IMR-90 (cell line): ENCODE measurements around the gene CASK. TPM values are rescaled to one million over a fixed set of nuclear protein-coding genes. Genes with fewer than 3 reads are reported as not detected.

Experiments
- ATAC-seq: fragments of 200-7000 bp; cut with Tn5 transposase; 2 replicates; pipeline ENCODE4 v1.9.1; 2020; ENCODE audit warnings: low read depth, mild to moderate bottlenecking, moderate library complexity
- BruUV-seq: library from RNA; stranded (reverse); fragments of 400-500 nt; replicated peaks from 2 replicates; lab custom pipeline; 2021; lab: Mats Ljungman, UMichigan
- CTCF ChIA-PET: fragments of 300-600 bp; formaldehyde crosslinking; extraction: SDS; loops from one replicate; lab custom pipeline; 2021; ENCODE audit warnings: antibody characterized with exemption; lab: Yijun Ruan, JAX
- POLR2A ChIA-PET: fragments of 300-600 bp; sonication (Branson Sonifier 250); formaldehyde crosslinking; loops from one replicate; lab custom pipeline; 2022; ENCODE audit warnings: antibody characterized with exemption; ENCODE audit not compliant: unreplicated experiment; lab: Charles Lee
- DNase-seq: peaks from one replicate; pipeline ENCODE4 v3.0.0; 2013
- H2AFZ ChIP-seq: replicated peaks from 2 replicates; pipeline ENCODE3; 2013; ENCODE audit warnings: low read length, mild to moderate bottlenecking; ENCODE audit not compliant: poor library complexity
- H2AK5ac ChIP-seq: 2 replicates; pipeline ENCODE4 v1.6.1; 2013; ENCODE audit warnings: low read depth, low read length, inconsistent platforms
- H2AK9ac ChIP-seq: replicated peaks from 2 replicates; pipeline ENCODE3; 2013; ENCODE audit warnings: mild to moderate bottlenecking, low read depth, low read length, moderate library complexity; ENCODE audit not compliant: poor library complexity
- H2BK120ac ChIP-seq: 2 replicates; pipeline ENCODE4 v1.6.1; 2013; ENCODE audit warnings: low read depth, low read length, inconsistent platforms
- H2BK15ac ChIP-seq: 3 replicates; pipeline ENCODE4 v1.6.1; 2013; ENCODE audit warnings: low read depth, low read length, inconsistent platforms
- H2BK20ac ChIP-seq: 2 replicates; pipeline ENCODE4 v1.6.1; 2013; ENCODE audit warnings: low read depth, mild to moderate bottlenecking, inconsistent platforms, low read length, moderate library complexity
- H2BK5ac ChIP-seq: 2 replicates; pipeline ENCODE4 v1.6.1; 2013; ENCODE audit warnings: mild to moderate bottlenecking, low read depth, low read length, inconsistent platforms; ENCODE audit not compliant: poor library complexity, severe bottlenecking
- H3K14ac ChIP-seq: replicated peaks from 2 replicates; pipeline ENCODE4 v1.6.1; 2013; ENCODE audit warnings: low read depth, low read length, inconsistent platforms
- H3K18ac ChIP-seq: 2 replicates; pipeline ENCODE4 v1.6.1; 2013; ENCODE audit warnings: low read depth, low read length, control low read depth
- H3K23ac ChIP-seq: 2 replicates; pipeline ENCODE4 v1.6.1; 2013; ENCODE audit warnings: low read depth, low read length, inconsistent platforms
- H3K27ac ChIP-seq: 2 replicates; pipeline ENCODE4 v1.5.1; 2013; ENCODE audit warnings: mild to moderate bottlenecking, control low read depth, low read length; ENCODE audit not compliant: insufficient read depth
- H3K27me3 ChIP-seq: 2 replicates; pipeline ENCODE4 v1.6.1; 2013; ENCODE audit warnings: low read length; ENCODE audit not compliant: control insufficient read depth, insufficient read depth
- H3K36me3 ChIP-seq: 2 replicates; pipeline ENCODE4 v1.6.1; 2013; ENCODE audit warnings: low read length, mixed read lengths; ENCODE audit not compliant: control insufficient read depth, insufficient read depth
- H3K4ac ChIP-seq: 2 replicates; pipeline ENCODE4 v1.6.1; 2013; ENCODE audit warnings: low read depth, low read length, inconsistent platforms
- H3K4me1 ChIP-seq: 2 replicates; pipeline ENCODE4 v1.6.1; 2013; ENCODE audit warnings: low read length, mixed read lengths; ENCODE audit not compliant: control insufficient read depth, insufficient read depth
- H3K4me2 ChIP-seq: 2 replicates; pipeline ENCODE4 v1.6.1; 2013; ENCODE audit warnings: low read depth, mild to moderate bottlenecking, control low read depth, low read length, moderate library complexity
- H3K4me3 ChIP-seq: 2 replicates; pipeline ENCODE4 v1.5.1; 2013; ENCODE audit warnings: low read depth, mild to moderate bottlenecking, control low read depth, low read length, moderate library complexity; ENCODE audit not compliant: insufficient read depth
- H3K56ac ChIP-seq: 2 replicates; pipeline ENCODE4 v1.6.1; 2013; ENCODE audit warnings: low read length, inconsistent platforms; ENCODE audit not compliant: insufficient read depth; ENCODE audit errors: extremely low read depth
- H3K79me1 ChIP-seq, 2 experiments: 2 replicates each; pipeline ENCODE4 v1.6.1; 2013; ENCODE audit warnings: low read length in 2 of 2, inconsistent platforms in 1 of 2, low read depth in 1 of 2
- H3K9ac ChIP-seq: 2 replicates; pipeline ENCODE4 v1.6.1; 2013; ENCODE audit warnings: low read depth, low read length, control low read depth
- H3K9me1 ChIP-seq: 2 replicates; pipeline ENCODE4 v1.6.1; 2013; ENCODE audit warnings: low read length, inconsistent platforms; ENCODE audit not compliant: insufficient read depth
- H3K9me3 ChIP-seq: 2 replicates; pipeline ENCODE4 v1.6.1; 2013; ENCODE audit warnings: low read length; ENCODE audit not compliant: control insufficient read depth, insufficient read depth
- H4K20me1 ChIP-seq: 2 replicates; pipeline ENCODE4 v1.6.1; 2013; ENCODE audit warnings: low read length, inconsistent platforms; ENCODE audit not compliant: insufficient read depth
- H4K5ac ChIP-seq: 2 replicates; pipeline ENCODE4 v1.6.1; 2013; ENCODE audit warnings: mild to moderate bottlenecking, low read depth, low read length, control low read depth
- H4K8ac ChIP-seq, 2 experiments: 2 replicates each; pipeline ENCODE4 v1.6.1; 2013; ENCODE audit warnings: low read depth in 2 of 2, low read length in 2 of 2, control low read depth in 1 of 2, inconsistent platforms in 1 of 2
- H4K91ac ChIP-seq: 2 replicates; pipeline ENCODE4 v1.6.1; 2013; ENCODE audit warnings: low read depth, low read length, inconsistent platforms; ENCODE audit not compliant: insufficient read depth
- BHLHE40 ChIP-seq: fragments of 150-350 bp; IDR thresholded peaks from 2 replicates; pipeline ENCODE4 v1.6.1; 2016; ENCODE audit warnings: mild to moderate bottlenecking, low read depth, low read length
- CHD1 ChIP-seq: IDR thresholded peaks from 2 replicates; pipeline ENCODE4 v1.6.1; 2012; ENCODE audit warnings: low read depth, low read length, improper control_type of control experiment
- CTCF ChIP-seq: conservative IDR thresholded peaks from 2 replicates; pipeline ENCODE4 v1.5.1; 2012; ENCODE audit warnings: mild to moderate bottlenecking, low read depth, low read length, improper control_type of control experiment
- FOS ChIP-seq: fragments of 150-350 bp; IDR thresholded peaks from 2 replicates; pipeline ENCODE4 v1.6.1; 2016; ENCODE audit warnings: low read depth, low read length
- MAZ ChIP-seq: IDR thresholded peaks from 2 replicates; pipeline ENCODE4 v1.6.1; 2012; ENCODE audit warnings: low read depth, mild to moderate bottlenecking, low read length, improper control_type of control experiment, moderate library complexity, borderline replicate concordance
- NFE2L2 ChIP-seq: fragments of 150-350 bp; IDR thresholded peaks from 2 replicates; pipeline ENCODE4 v1.6.1; 2016; ENCODE audit warnings: low read depth, mild to moderate bottlenecking, low read length
- POLR2A ChIP-seq: IDR thresholded peaks from 2 replicates; pipeline ENCODE4 v1.6.1; 2012; ENCODE audit warnings: mild to moderate bottlenecking, low read depth, low read length
- RCOR1 ChIP-seq: IDR thresholded peaks from 2 replicates; pipeline ENCODE4 v1.6.1; 2012; ENCODE audit warnings: mild to moderate bottlenecking, low read length, improper control_type of control experiment; ENCODE audit not compliant: insufficient replicate concordance
- WGBS, 2 experiments: methylation state at CpG; one replicate each; pipeline versions ENCODE4 v1.1.5 to v1.1.7; 2013; ENCODE audit warnings: missing lambda C conversion rate in 2 of 2; ENCODE audit not compliant: insufficient read length in 1 of 2; ENCODE audit errors: extremely low coverage in 2 of 2; 5-methylcytosine and 5-hydroxymethylcytosine counted together
- dilution Hi-C: fragments of 300-500 bp; cut with HindIII; formaldehyde crosslinking; loops from one replicate; pipeline ENCODE4 v1.14.3; 2018; ENCODE audit warnings: low sequenced_read_pairs; ENCODE audit not compliant: unreplicated experiment
- in situ Hi-C: fragments of 300-500 bp; cut with MboI; formaldehyde crosslinking; loops from 3 replicates; pipeline ENCODE4 v1.14.3; 2019; ENCODE audit warnings: low sequenced_read_pairs, inconsistent platforms, mixed read lengths
- intact Hi-C: fragments of 100-400 bp; cut with micrococcal nuclease; formaldehyde crosslinking; loops from 2 replicates; pipeline ENCODE4 v1.10.0; 2022
- polyA plus RNA-seq, 3 experiments: library from polyadenylated mRNA; depleted of rRNA; stranded (reverse); fragments of >200 nt; gene quantifications; 2 replicates each; pipeline ENCODE4 v1.2.3, GENCODE V29; 2012; ENCODE audit warnings: low replicate concordance in 1 of 3
- total RNA-seq: library from RNA; depleted of rRNA; stranded (reverse); fragments of >200 nt; gene quantifications from 2 replicates; pipeline ENCODE4 v1.2.3, GENCODE V29; 2012

The CASK gene
- total and polyA plus RNA-seq, 2 of the 4 experiments (the other 2 are of a cell fraction): 9.4 to 17.7 TPM

- dilution Hi-C loops: no loop called here
Observed at GRCh38 chrX:41607264-41607832, 316.0 kb downstream of the CASK start.

More at GRCh38 chrX:41607264-41607832, 316.0 kb downstream of the CASK start:
- H2AK5ac ChIP-seq: no peak overlapping the region
- no peak overlapping the region for H2BK20ac ChIP-seq
- H3K23ac ChIP-seq: no peak overlapping the region
- CTCF ChIA-PET: no interaction called here
- TF ChIP-seq RCOR1 (no peak), POLR2A (no peak), NFE2L2 (no peak), CTCF (no peak), CHD1 (no peak), MAZ (no peak), FOS (no peak), BHLHE40 (no peak)
- H3K18ac ChIP-seq: no peak overlapping the region
- no peaks in the 10 kb centered on the region for H3K79me1 ChIP-seq
- no peaks in the 10 kb centered on the region for H3K36me3 ChIP-seq
- H2BK15ac ChIP-seq: no peak overlapping the region
- no peak overlapping the region for H3K4ac ChIP-seq
- no peak overlapping the region for H3K56ac ChIP-seq
- H3K4me3 ChIP-seq: no peak overlapping the region
- H3K4me2 ChIP-seq: no peak overlapping the region
- H3K9me1 ChIP-seq: peaks cover 3% of the 10 kb centered on the region; the same call in 1 of the 2 replicates
- H4K91ac ChIP-seq: no peak overlapping the region
- no peak overlapping the region for H2AFZ ChIP-seq
- H2AK9ac ChIP-seq: no peak overlapping the region
- H2BK120ac ChIP-seq: no peak overlapping the region
- H2BK5ac ChIP-seq: no peak overlapping the region
- no peaks in the 10 kb centered on the region for H3K9me3 ChIP-seq
- DNase-seq (no peak), ATAC-seq (no peak)
- no peak overlapping the region for H4K8ac ChIP-seq
- H3K27ac ChIP-seq: no peak overlapping the region
- in situ Hi-C loops: no loop called here
- H3K14ac ChIP-seq: no peak overlapping the region
- POLR2A ChIA-PET: no interaction called here
- no peaks in the 10 kb centered on the region for H3K27me3 ChIP-seq
- intact Hi-C loops: no loop called here
- no peak overlapping the region for H4K5ac ChIP-seq
- WGBS, 2 experiments: 47% methylated on average over 2 of the region's 2 CpGs; no CpG with 5 or more reads in 1 of the 2 experiments
- H3K9ac ChIP-seq: no peak overlapping the region
- no TSS peak for BruUV-seq
- no peaks in the 10 kb centered on the region for H4K20me1 ChIP-seq
- peaks cover 3% of the 10 kb centered on the region; the same call in 1 of the 2 replicates for H3K4me1 ChIP-seq
